NOMO-1 treated with DMSO at 0.1 percent for 48 hours (cell line): ENCODE measurements around the gene A4GNT.

Experiments used
- DNase-seq: peaks from one replicate; lab custom pipeline; 2025; ENCODE audit not compliant: unreplicated experiment; lab: John Stamatoyannopoulos, UW

The A4GNT gene

GRCh38 chr3:138079901-138080300, 52.3 kb downstream of the A4GNT start:
- no peak for DNase-seq

GRCh38 chr3:138078901-138079344, 53.3 kb downstream of the A4GNT start:
- DNase-seq: peak; percentile 91

DNA sequence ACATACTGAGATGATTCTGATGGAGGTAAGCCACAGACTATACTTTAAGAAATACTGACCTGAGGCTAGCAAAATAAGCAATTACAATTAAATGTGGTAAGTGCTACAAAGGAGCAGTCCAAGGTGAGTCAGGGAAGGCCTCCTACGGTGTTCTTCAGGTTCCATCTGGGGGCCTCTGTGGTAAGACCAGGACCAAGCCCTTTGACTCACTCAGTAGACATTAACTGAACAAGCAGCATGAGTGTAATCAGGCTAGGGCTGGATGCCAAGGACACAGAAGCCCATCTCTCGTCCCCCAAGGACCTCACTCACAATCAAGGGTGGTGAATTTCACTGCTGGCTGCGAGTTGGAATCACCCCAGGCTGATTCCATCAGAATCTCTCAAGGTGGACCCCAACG, 54.1 kb downstream of the A4GNT start:
- DNase-seq: no peak
